Mucosa of rectum (tissue), 2 donors: ENCODE measurements around the gene CASP3.
A peak's percentile ranks its signal among the peaks of the same experiment; 100 is the strongest.

Experiments used
- H3K27ac ChIP-seq, 2 donors: one replicate each; pipeline ENCODE4 v1.7.0; 2013; ENCODE audit warnings: inconsistent platforms in 2 of 2, low read depth in 2 of 2, low read length in 2 of 2
- H3K27me3 ChIP-seq, 2 donors: one replicate each; pipeline ENCODE4 v1.7.0; 2013; ENCODE audit warnings: low read length in 2 of 2; ENCODE audit not compliant: control insufficient read depth in 2 of 2, insufficient read depth in 2 of 2
- H3K36me3 ChIP-seq, 2 donors: one replicate each; pipeline ENCODE4 v1.7.0; 2013; ENCODE audit warnings: low read length in 2 of 2; ENCODE audit not compliant: control insufficient read depth in 2 of 2, insufficient read depth in 2 of 2
- H3K4me1 ChIP-seq, 2 donors: one replicate each; pipeline ENCODE4 v1.7.0; 2013; ENCODE audit warnings: low read length in 2 of 2, mild to moderate bottlenecking in 1 of 2; ENCODE audit not compliant: control insufficient read depth in 2 of 2, insufficient read depth in 2 of 2
- H3K4me3 ChIP-seq, 2 donors: one replicate each; pipeline ENCODE4 v1.7.0; 2013; ENCODE audit warnings: low read length in 2 of 2
- H3K9ac ChIP-seq, 2 donors: one replicate each; pipeline ENCODE4 v1.7.0; 2013; ENCODE audit warnings: low read length in 2 of 2, low read depth in 1 of 2, mild to moderate bottlenecking in 1 of 2
- H3K9me3 ChIP-seq, 2 donors: one replicate each; pipeline ENCODE4 v1.7.0; 2013; ENCODE audit warnings: low read length in 2 of 2; ENCODE audit not compliant: control insufficient read depth in 2 of 2
- donor health status: healthy.
- donor health status: Normal muscosa, but diverticular disease.

The CASP3 gene

GRCh38 chr4:184681916-184682315 is 32.7 kb upstream of the CASP3 start:
- Histone ChIP-seq H3K9me3 (no peaks in the 10 kb centered on the region), H3K27ac (no peak overlapping the region), H3K4me3 (no peak overlapping the region), H3K9ac (no peak overlapping the region), H3K27me3 (no peaks in the 10 kb centered on the region), H3K4me1 (peaks cover 0 to 10% of the 10 kb centered on the region in 2 donors), H3K36me3 (peaks cover 0 to 4% of the 10 kb centered on the region in 2 donors)

DNA sequence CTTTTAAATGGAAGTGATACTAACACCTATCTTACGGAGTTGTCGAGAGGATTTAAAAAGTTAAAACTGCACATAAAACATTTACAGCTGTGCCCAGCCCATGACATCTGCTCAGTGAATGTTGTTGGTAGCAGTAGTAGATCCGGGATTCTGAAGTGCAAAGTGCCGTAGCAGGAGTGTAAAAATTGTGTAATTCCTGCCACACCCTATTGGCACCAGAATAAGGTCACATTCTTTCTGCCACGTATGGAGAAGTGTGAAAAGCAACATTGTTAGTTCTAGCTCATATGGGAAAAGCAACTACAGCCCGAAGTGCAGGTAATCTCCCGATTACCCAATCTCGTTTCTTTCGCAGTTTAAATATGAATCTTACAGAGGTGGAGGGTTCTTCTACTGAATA is 31.5 kb upstream of the CASP3 start:
- H3K9ac ChIP-seq, result peak overlapping the region; percentile 61 to 63
- peak overlapping the region; percentile 37 to 56 for H3K4me3 ChIP-seq
- H3K9me3 ChIP-seq, result no peaks in the 10 kb centered on the region
- H3K27ac ChIP-seq, result peak overlapping the region; percentile 67 to 86
- H3K27me3 ChIP-seq, result no peaks in the 10 kb centered on the region
- H3K4me1 ChIP-seq, result peaks cover 0 to 10% of the 10 kb centered on the region in 2 donors
- H3K36me3 ChIP-seq, result peaks cover 0 to 4% of the 10 kb centered on the region in 2 donors

DNA sequence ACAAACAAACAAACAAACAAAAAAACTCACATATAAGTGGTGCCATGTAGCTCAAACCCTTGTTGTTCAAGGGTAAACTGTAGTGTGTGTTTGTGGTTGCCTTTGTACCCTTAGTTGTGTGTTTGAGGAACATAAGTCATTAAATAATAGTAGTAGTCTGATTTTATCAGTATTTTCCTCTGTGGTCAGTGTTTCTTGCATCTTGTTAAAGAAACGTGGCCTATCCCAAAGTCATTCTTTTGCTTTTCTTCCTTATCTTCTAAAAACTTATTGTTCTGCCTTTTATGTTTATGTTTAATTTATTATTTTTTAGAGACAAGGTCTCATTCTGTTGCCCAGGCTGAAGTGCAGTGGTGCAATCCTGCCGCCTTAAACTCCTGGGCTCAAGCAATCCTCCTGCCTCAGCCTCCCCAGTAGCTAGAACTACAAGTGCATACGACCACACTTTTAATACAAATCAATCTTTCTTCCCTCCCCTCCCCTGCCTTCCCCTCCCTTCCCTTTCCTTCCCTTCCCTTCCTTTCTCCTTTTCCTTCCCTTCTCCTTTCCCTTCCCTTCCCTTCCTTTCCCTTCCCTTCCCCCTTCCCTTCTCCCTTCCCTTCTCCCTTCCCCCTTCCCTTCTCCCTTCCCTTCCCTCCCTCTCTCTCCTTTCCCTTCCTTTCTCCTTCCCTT is 26.7 kb upstream of the CASP3 start:
- H3K9me3 ChIP-seq, result no peaks in the 10 kb centered on the region
- no peaks in the 10 kb centered on the region for H3K27me3 ChIP-seq
- H3K27ac ChIP-seq, result no peak overlapping the region
- H3K4me3 ChIP-seq, result no peak overlapping the region
- peaks cover 4 to 8% of the 10 kb centered on the region in 2 donors for H3K36me3 ChIP-seq
- H3K9ac ChIP-seq, result no peak overlapping the region
- peaks cover 2 to 9% of the 10 kb centered on the region in 2 donors for H3K4me1 ChIP-seq

DNA sequence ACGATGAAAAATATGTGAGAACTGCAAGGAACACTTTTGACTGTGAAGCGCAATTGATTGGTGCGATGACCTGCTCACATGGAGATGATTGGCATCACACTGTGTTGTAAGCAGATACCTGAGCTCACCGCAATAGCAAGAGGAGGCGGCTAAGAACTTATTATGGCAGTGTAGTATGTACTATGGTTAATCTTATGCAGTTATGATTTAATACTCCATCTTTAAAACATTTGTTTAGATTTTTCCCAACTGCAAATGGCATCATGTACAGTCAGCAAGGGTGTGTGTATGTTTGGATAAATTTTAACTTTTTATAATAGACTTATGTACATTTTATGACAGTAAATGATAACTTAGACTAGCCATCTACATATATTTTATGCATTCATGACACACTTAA is 25.8 kb upstream of the CASP3 start:
- H3K4me3 ChIP-seq, result no peak overlapping the region
- no peaks in the 10 kb centered on the region for H3K9me3 ChIP-seq
- no peak overlapping the region for H3K9ac ChIP-seq
- H3K27ac ChIP-seq, result no peak overlapping the region
- H3K4me1 ChIP-seq, result peaks cover 3 to 6% of the 10 kb centered on the region in 2 donors
- no peaks in the 10 kb centered on the region for H3K27me3 ChIP-seq
- H3K36me3 ChIP-seq, result peaks cover 4 to 8% of the 10 kb centered on the region in 2 donors

DNA sequence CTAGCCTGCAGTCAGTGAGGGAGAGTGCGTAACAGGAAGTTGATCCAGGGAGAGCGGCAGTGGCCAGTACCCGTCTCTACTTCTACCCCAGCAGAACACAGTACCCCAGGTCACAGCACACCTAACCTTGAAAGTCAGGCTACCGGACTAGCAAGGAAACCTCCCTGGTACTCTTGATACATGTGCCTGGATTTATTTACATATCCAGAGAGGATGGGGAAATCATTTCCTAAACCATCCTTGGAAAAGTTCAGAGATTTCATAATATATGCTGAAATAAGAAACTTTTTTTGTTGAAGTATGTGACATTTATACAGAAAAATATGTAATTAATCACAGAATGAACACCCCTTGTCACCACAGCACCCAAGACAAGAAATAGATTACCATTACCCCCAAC is 24.8 kb upstream of the CASP3 start:
- Histone ChIP-seq H3K9me3 (no peaks in the 10 kb centered on the region), H3K27ac (no peak overlapping the region), H3K4me1 (peaks cover 0 to 3% of the 10 kb centered on the region in 2 donors), H3K27me3 (no peaks in the 10 kb centered on the region), H3K9ac (no peak overlapping the region), H3K36me3 (peaks cover 4 to 10% of the 10 kb centered on the region in 2 donors), H3K4me3 (no peak overlapping the region)

GRCh38 chr4:184672741-184673140 is 23.5 kb upstream of the CASP3 start:
- Histone ChIP-seq H3K4me1 (peaks cover 0 to 3% of the 10 kb centered on the region in 2 donors), H3K4me3 (no peak overlapping the region), H3K9ac (no peak overlapping the region), H3K36me3 (peaks cover 10 to 17% of the 10 kb centered on the region in 2 donors), H3K9me3 (no peaks in the 10 kb centered on the region), H3K27me3 (no peaks in the 10 kb centered on the region), H3K27ac (no peak overlapping the region)

- Histone ChIP-seq H3K36me3 (peaks cover 10 to 20% of the 10 kb centered on the region in 2 donors), H3K9ac (no peak overlapping the region), H3K9me3 (no peaks in the 10 kb centered on the region), H3K4me1 (peaks cover 3 to 8% of the 10 kb centered on the region in 2 donors), H3K27ac (no peak overlapping the region), H3K27me3 (no peaks in the 10 kb centered on the region), H3K4me3 (no peak overlapping the region)
Measured at GRCh38 chr4:184671101-184671500, 21.9 kb upstream of the CASP3 start.

GRCh38 chr4:184669251-184669650 is 20.0 kb upstream of the CASP3 start:
- no peaks in the 10 kb centered on the region for H3K27me3 ChIP-seq
- no peak overlapping the region for H3K9ac ChIP-seq
- peak overlapping the region in 1 of 2 donors; percentile 46 for H3K27ac ChIP-seq
- peaks cover 3 to 8% of the 10 kb centered on the region in 2 donors for H3K4me1 ChIP-seq
- H3K36me3 ChIP-seq, result peaks cover 10 to 20% of the 10 kb centered on the region in 2 donors
- H3K4me3 ChIP-seq, result no peak overlapping the region
- H3K9me3 ChIP-seq, result no peaks in the 10 kb centered on the region

DNA sequence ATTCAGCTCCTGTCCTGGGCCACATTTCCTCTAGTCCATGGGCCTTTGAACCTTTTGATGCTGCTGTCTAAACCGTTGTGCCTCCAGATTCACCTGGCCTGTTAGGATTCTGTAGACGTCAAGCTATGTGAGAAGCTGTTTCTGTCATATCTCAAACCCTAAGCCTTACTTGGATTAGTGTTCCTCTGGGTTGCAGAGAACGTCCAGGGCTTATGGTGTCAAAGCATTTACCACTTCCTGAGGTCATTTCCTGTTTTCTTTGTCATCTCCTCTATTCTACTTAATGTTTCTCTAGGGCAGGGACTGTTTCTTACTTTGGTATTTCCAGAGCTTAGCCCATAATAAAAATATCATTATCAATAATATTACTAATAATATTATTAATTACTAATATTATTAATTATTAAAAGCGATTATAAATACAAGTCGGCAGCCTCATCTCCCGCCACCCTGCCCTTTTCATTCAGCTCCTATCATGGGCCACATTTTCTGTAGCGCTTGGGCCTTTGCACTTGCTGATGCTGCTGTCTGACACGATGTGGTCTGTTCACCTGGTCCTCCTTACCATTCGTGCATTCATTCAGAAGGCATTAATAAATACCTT is 19.4 kb upstream of the CASP3 start:
- H3K4me1 ChIP-seq, result peaks cover 3 to 8% of the 10 kb centered on the region in 2 donors
- H3K9ac ChIP-seq, result no peak overlapping the region
- no peaks in the 10 kb centered on the region for H3K9me3 ChIP-seq
- no peaks in the 10 kb centered on the region for H3K27me3 ChIP-seq
- no peak overlapping the region for H3K4me3 ChIP-seq
- peak overlapping the region in 1 of 2 donors; percentile 60 for H3K27ac ChIP-seq
- peaks cover 10 to 20% of the 10 kb centered on the region in 2 donors for H3K36me3 ChIP-seq

GRCh38 chr4:184668096-184668495 is 18.8 kb upstream of the CASP3 start:
- H3K9me3 ChIP-seq, result no peaks in the 10 kb centered on the region
- H3K4me3 ChIP-seq, result no peak overlapping the region
- H3K4me1 ChIP-seq, result peaks cover 3 to 8% of the 10 kb centered on the region in 2 donors
- H3K9ac ChIP-seq, result no peak overlapping the region
- H3K36me3 ChIP-seq, result peaks cover 10 to 20% of the 10 kb centered on the region in 2 donors
- no peaks in the 10 kb centered on the region for H3K27me3 ChIP-seq
- H3K27ac ChIP-seq, result peak overlapping the region; percentile 4 to 60
